GM12891 (cell line): ENCODE data around the gene COX19.

Experiments
- PAX5 ChIP-seq: IDR thresholded peaks from 2 replicates; pipeline ENCODE4 v1.6.1; 2011; ENCODE audit warnings: low read length, moderate library complexity, mild to moderate bottlenecking; ENCODE audit not compliant: insufficient read depth, severe bottlenecking
- POLR2A ChIP-seq: IDR thresholded peaks from 2 replicates; pipeline ENCODE4 v1.6.1; 2011; ENCODE audit warnings: low read depth, low read length, control low read depth
- POLR2AphosphoS5 ChIP-seq: IDR thresholded peaks from 2 replicates; pipeline ENCODE4 v1.6.1; 2011; ENCODE audit warnings: low read depth, low read length, control low read depth

DNA sequence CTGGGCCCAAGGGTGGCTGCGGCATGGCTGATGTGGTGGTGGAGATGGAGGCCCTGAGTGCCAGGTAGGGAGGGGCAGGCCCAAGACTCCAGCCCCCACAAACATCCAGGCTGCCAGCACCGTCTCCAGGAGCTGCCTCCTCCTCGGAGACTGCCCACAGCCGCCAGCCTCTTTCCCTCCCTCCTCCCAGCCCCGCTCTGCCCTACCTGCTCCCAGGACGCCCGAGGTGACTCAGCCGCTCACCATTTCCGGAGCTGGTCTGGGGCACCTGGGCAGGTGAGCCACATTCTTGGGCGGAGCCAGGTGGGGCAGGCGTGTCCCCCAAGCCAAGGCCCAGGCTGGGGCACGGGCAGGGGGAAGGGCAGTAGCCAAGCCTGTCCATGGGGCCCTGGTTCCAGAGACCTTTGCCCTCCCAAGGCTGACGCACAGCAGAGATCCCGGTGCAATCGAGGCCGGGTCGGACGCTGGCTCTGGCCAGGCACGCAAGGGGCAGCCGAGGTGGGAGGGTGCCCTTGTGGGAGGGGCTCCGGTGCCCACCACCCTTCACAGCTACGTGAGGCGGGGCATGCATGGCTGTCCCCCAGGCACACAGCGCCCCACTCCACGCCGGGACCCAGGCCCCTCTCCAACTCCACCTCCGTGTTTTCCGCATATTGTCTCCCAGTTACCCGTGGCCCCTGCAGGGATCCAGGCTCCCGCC, 29.6 kb downstream of the COX19 start:
- TF ChIP-seq POLR2AphosphoS5, result no peak
- no peak for TF ChIP-seq PAX5
- TF ChIP-seq POLR2A, result no peak
